HG02970 (cell line): Measurements from ENCODE around the gene DYSF.

Experiments used
- ATAC-seq: cut with Tn5 transposase; IDR thresholded peaks from one replicate; pipeline ENCODE4 v1.9.1; 2021; ENCODE audit warnings: mild to moderate bottlenecking, moderate library complexity, moderate number of reproducible peaks; ENCODE audit not compliant: unreplicated experiment, low FRiP score

Gene DYSF

DNA sequence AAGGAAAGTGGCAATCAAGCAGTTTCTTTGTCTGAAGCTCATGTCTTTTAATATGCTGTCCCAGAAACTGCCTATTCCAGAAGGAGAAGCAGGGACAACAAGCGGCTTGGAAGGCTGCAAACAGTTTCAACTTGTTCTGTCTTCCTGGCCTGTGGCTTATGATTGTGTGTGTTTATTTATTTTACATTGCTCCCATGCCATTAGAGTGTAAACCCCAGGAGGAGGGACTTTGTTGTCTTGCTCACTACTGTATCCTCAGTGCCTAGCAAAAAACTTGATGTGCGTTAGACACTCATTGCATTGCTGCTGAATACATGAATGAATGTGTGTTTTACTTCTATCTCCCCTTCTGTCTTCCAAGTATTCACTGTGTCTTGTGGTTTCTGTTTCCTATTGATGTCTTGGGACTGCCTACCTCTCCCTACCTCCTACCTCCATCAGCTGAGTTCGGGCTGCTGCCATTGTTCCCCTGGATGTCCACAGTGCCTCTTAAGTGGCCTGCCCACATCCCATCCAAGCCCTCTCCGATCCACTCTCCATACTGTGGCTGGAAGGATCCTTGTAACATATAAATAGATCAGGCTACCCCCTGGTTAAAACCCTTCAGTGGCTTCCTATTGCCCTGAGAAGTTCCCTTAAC, 261.4 kb downstream of the DYSF start:
- no peak for ATAC-seq

- ATAC-seq, result no peak
These were observed 261.9 kb downstream of the DYSF start for GRCh38 chr2:71715241-71715750.

DNA sequence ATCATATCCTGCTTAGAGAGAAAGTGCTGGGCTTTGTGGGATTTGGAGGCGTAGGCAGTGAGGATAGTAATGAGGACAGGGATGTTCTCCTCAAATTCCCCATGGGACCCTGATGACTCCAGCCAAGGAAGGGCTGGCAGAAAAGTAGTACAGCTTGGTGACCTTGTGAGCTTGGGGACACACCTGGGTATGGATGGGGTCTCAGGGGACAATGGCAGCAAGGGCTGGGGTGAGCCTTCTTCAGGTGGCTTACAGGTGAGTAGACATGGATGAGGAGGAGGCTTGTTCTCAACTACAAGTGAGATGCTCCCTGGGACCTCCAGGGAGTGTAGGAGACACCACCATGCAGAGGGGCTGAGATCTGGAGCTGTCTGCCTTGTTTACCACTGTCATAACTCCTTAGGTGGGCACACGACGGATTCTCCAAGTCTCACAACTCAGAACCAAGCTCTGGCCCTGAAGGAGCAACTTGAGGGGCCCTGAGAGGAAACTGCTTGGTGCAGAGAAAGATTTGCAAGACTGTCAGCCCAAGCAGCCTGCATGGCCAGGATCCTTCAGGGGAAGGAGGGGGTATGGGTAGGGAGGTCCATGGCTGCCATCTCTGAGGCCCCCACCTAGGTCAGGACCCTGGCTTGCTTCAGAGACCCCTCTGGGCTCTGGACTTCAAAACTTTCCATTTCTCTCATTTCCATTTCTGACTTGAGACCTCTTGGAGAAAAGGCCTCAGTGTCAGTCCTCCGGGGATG, 262.8 kb downstream of the DYSF start:
- no peak for ATAC-seq

- no peak for ATAC-seq
These were observed 263.6 kb downstream of the DYSF start for GRCh38 chr2:71716697-71717624.

DNA sequence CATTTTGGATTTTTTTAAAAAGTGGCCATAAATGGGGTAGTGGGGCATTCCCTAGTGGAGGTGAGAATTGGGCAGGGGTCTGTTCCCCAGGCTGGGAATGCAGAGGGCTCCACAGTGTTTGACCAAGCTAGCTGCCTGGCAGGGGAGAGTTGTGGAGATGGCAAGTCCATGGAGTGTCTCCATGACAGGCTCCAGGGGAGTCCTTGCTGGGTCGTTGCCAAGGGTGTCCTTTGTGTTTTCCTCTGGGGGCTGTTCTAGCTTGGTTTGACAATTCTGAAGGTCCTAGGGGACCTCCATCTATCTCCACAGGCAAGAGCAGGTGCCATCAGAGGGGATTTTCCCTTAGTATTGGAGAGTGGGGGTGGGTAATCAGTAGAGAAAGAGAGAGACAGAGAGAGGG, 265.3 kb downstream of the DYSF start:
- ATAC-seq, result no peak

DNA sequence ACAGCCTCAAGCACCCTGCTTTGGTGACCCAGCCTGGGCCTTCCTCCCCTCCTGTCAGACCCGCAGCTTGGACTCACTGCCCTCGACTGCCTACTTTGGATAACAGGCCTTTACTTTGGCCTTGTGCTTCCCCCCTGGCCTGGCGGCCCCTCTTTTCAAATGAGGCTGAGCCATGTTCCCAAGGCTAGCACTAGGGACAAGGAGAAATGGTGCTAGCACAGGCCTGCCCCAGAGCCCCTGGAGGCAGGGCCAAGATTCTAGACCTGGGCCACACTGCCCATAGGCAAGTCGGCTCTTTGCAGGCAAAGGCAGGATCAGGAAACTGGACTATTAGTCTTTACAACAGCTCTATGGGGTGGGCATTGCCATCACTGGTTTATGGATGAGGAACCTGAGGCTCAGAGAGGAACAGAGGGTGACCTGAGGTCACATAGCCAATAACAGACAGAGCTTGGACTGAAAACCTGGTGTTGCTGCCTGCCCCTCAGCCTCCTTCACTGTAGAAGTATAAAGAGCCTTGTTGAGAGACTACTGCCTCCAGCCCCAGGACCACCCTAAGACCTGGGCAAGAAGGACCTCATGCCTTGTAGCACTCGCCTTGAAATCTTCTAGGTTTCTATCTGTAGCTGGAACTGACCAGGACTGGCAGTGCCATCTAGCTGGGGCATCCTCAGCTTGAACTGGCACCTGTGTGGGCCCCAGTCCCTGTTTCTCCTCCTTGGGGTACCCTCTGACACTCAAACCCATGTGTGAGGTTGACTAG, 266.3 kb downstream of the DYSF start:
- ATAC-seq, result no peak

DNA sequence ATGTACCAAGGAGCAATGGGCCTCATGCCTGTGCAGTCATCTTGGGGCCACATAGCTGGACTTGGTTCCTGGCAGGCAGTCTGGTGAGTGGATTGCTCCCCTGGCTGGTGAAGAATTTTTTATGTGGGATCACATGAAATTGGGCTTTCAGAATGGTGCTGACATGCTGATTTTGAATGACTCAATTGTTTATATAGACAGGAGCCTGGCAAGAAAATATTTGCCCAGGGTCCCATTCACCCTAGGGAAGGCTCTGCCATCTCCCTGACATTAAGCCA, 266.9 kb downstream of the DYSF start:
- no peak for ATAC-seq

DNA sequence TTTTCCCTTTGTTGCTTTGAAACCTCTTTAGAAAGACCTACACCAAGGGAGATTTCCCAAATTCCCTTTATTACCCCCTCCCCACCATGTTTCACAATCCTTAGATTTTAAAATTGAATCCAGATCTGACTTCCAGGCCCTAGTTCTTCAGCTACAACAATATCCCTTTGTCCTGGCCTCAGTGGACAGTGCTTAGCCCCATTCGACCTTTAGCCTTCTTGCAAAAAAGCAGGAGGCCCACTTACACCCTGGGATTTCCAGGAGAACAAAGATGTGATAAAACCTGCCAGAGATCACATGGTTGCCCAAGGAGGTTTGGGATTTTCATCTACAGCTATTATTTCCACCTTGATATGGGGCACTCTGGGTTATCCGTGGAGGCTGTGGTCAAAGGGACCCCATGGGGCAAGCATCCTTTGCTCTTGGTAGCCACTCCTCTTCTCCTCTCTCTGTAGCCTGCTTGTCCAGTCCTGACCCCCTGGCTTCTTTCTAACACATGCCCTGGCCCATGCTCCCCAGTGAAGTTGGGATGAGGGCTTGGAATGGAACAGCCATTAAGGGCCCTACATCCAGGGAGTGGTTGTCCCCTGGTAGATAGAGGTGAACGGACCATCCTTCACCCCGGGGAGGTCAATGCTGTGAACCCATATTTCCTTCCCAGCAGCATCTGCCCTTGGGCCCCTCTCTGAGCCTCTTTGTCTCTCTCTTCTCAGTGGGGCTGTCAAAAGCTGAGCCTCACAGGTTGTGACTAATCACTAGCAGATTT, 267.4 kb downstream of the DYSF start:
- no peak for ATAC-seq

DNA sequence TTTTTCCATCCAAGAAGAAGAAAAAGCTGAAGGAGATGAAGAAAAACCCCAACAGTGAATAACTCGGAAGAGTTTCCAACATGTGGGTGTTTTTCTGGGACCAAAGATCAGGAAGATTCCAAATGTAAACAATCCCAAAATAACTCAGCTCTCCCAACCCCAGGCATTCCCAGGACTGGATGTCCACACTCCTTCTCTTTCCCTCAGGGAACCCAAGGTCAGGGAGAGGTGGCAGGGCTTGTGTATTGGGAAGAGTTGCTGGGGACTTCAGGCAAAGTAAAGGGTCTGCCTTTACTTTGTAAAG, 268.0 kb downstream of the DYSF start:
- no peak for ATAC-seq

DNA sequence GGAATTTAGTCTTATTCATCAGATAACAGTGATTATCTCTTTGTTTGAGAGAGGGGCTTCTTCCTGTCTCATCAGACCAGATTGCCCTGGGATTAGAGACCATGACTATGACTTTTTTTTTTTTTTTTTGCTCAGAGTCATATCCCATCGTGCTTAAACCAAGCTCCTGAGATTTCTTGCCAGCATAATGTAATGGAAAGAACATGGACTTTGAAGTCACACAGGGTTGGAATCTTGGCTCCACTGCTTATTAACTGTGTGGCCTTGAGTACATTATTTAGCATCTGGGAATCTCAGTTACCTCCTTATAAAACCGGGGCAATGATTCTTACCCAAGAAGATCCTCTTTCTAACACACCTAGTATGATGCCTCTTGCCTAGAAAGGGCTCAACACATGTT, 268.3 kb downstream of the DYSF start:
- no peak for ATAC-seq

GRCh38 chr2:71722286-71722685, 268.9 kb downstream of the DYSF start:
- no peak for ATAC-seq

GRCh38 chr2:71724793-71725192, 271.4 kb downstream of the DYSF start:
- ATAC-seq, result no peak

- ATAC-seq, result no peak
These were observed 272.5 kb downstream of the DYSF start for GRCh38 chr2:71725836-71726235.

DNA sequence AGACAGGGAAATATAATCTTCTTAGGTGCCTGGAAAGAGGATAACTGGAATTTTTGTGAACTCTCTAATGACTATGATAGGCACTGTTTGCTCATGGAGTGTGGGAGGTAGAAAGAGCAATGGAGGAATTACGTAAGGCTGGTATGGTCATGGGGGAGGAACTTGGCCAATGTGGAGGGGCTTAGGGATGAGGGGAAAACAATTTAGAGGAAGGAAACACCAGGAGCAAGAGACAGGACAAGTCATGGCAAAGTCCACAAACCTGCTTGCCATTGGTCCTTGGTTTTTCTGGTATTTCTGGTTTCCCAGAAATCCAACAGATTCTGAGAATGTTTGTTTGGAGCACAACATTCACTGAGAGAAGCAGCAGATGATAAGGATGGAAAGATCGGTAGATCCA, 274.2 kb downstream of the DYSF start:
- ATAC-seq, result no peak

DNA sequence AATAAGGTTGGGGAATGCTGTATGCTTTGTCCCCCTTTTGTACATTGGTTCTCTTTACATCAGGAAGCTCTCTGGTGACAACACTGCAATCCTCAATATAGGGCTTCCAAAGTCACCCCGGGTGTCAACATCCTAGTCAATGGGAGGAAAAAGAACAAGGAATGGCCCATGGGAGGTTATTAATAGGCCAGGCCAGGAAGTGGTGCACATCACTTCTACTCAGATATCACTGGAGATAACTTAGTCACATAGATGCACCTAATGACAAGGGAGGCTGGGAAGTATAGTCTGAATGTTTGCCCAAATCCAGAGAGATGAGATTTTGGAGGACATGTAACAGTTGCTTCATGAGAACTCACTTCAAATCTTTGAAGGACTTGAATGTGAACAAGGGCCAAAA, 274.7 kb downstream of the DYSF start:
- no peak for ATAC-seq

- ATAC-seq, result no peak
These were observed 277.5 kb downstream of the DYSF start for GRCh38 chr2:71730785-71731383.

DNA sequence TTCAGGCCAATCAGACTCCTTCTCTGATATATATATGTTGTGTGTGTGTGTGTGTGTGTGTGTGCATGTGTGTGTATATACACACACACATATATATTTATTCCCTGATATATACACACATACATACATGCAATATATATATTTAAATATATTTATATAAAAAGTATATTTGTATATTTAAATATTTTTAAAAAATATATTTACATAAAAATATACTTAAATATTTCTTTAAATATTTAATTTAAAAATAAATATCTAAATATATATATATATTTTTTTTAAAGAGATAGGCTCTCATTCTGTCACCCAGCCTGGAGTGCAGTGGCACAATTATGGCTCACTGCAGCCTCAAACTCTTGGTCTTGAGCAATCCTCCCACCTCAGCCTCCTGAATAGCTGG, 281.3 kb downstream of the DYSF start:
- no peak for ATAC-seq

- ATAC-seq, result no peak
These were observed 282.3 kb downstream of the DYSF start for GRCh38 chr2:71735676-71736075.
